SK-N-SH (cell line): ENCODE results near the gene SLC35G6. TPM values are rescaled to one million over a fixed set of nuclear protein-coding genes. Genes with fewer than 3 reads are reported as not detected.

Source experiments
- CTCF ChIA-PET: fragments of 300-600, 350-600 bp; formaldehyde crosslinking; extraction: SDS; loops from one replicate; lab custom pipeline; 2021; lab: Yijun Ruan, JAX
- POLR2A ChIA-PET: fragments of 350-600 bp; sonication (Branson Sonifier 250); formaldehyde crosslinking; extraction: SDS; loops from one replicate; lab custom pipeline; 2020; ENCODE audit warnings: antibody characterized with exemption, inconsistent platforms; lab: Yijun Ruan, JAX
- DNase-seq: peaks from one replicate; pipeline ENCODE4 v3.0.0; 2012
- H2AFZ ChIP-seq: fragments of 200-600 bp; sonication (generic); 2 replicates; pipeline ENCODE4 v1.8.1; 2016; ENCODE audit warnings: antibody characterized with exemption, mild to moderate bottlenecking, low read depth
- H3F3A ChIP-seq: fragments of 200-600 bp; sonication (generic); replicated peaks from 2 replicates; pipeline ENCODE3; 2016; ENCODE audit warnings: antibody characterized with exemption, mild to moderate bottlenecking; ENCODE audit not compliant: insufficient read depth
- H3K27ac ChIP-seq, 2 experiments: fragments of 200-500 bp in 1 of 2; fragments of 200-600 bp in 1 of 2; sonication (Bioruptor generic) in 1 of 2; sonication (generic), shearing (Covaris generic) in 1 of 2; 2 replicates each; pipeline versions ENCODE4 v1.5.1 to v1.6.1; 2014 to 2016; ENCODE audit warnings: low read depth in 2 of 2, inconsistent platforms in 1 of 2, low read length in 1 of 2, mild to moderate bottlenecking in 1 of 2, mixed read lengths in 1 of 2
- H3K27me3 ChIP-seq: fragments of 200-600 bp; sonication (generic), shearing (Covaris generic); 2 replicates; pipeline ENCODE4 v1.6.1; 2016; ENCODE audit warnings: mixed run types; ENCODE audit not compliant: insufficient read depth
- H3K36me3 ChIP-seq, 2 experiments: fragments of 200-500 bp in 1 of 2; fragments of 200-600 bp in 1 of 2; sonication (Bioruptor generic) in 1 of 2; sonication (generic) in 1 of 2; replicated peaks in 1 of 2; 2 replicates each; pipeline versions ENCODE3 to v1.5.1; 2014 to 2016; ENCODE audit warnings: low read length in 1 of 2, mild to moderate bottlenecking in 1 of 2; ENCODE audit not compliant: insufficient read depth in 2 of 2, control insufficient read depth in 1 of 2
- H3K4me1 ChIP-seq, 2 experiments: fragments of 200-500 bp in 1 of 2; fragments of 200-600 bp in 1 of 2; sonication (Bioruptor generic) in 1 of 2; sonication (generic), shearing (Covaris generic) in 1 of 2; 2 replicates each; pipeline versions ENCODE4 v1.5.1 to v1.6.1; 2014 to 2016; ENCODE audit warnings: low read depth in 1 of 2, low read length in 1 of 2, mixed run types in 1 of 2; ENCODE audit not compliant: insufficient read depth in 2 of 2, control insufficient read depth in 1 of 2
- H3K4me2 ChIP-seq: fragments of 200-600 bp; sonication (generic), shearing (Covaris generic); 2 replicates; pipeline ENCODE4 v1.6.1; 2017; ENCODE audit warnings: mixed run types
- H3K4me3 ChIP-seq, 2 experiments: fragments of 200-500 bp in 1 of 2; fragments of 200-600 bp in 1 of 2; sonication (Bioruptor generic) in 1 of 2; sonication (generic), shearing (Covaris generic) in 1 of 2; 2 replicates each; pipeline versions ENCODE4 v1.5.1 to v1.8.1; 2014 to 2016; ENCODE audit warnings: low read depth in 2 of 2, inconsistent platforms in 1 of 2, low read length in 1 of 2, mild to moderate bottlenecking in 1 of 2, mixed read lengths in 1 of 2, moderate library complexity in 1 of 2
- H3K79me2 ChIP-seq: fragments of 200-600 bp; sonication (generic); 2 replicates; pipeline ENCODE4 v1.8.1; 2017; ENCODE audit warnings: mild to moderate bottlenecking; ENCODE audit not compliant: insufficient read depth
- H3K9ac ChIP-seq: fragments of 200-600 bp; sonication (generic); 2 replicates; pipeline ENCODE4 v1.6.1; 2017; ENCODE audit warnings: mixed run types
- H3K9me2 ChIP-seq: fragments of 200-600 bp; sonication (generic); 2 replicates; pipeline ENCODE4 v1.6.1; 2017; ENCODE audit warnings: mixed run types
- H3K9me3 ChIP-seq: fragments of 200-600 bp; sonication (generic); 2 replicates; pipeline ENCODE4 v1.6.1; 2017; ENCODE audit warnings: mixed run types, mild to moderate bottlenecking, moderate library complexity
- H4K20me1 ChIP-seq: fragments of 200-600 bp; sonication (generic); 2 replicates; pipeline ENCODE4 v1.6.1; 2017; ENCODE audit warnings: mild to moderate bottlenecking, mixed run types; ENCODE audit not compliant: insufficient read depth
- ELF1 ChIP-seq: IDR thresholded peaks from 2 replicates; pipeline ENCODE4 v1.4.0; 2012
- EP300 ChIP-seq, 2 experiments: IDR thresholded peaks; 2 replicates each; pipeline versions ENCODE4 v1.4.0 to v1.6.1; 2012; ENCODE audit warnings: borderline replicate concordance in 1 of 2, low read depth in 1 of 2, low read length in 1 of 2
- FOXJ3 ChIP-seq: sonication (generic); formaldehyde crosslinking; IDR thresholded peaks from 2 replicates; pipeline ENCODE4 v1.5.1; 2020; ENCODE audit warnings: mild to moderate bottlenecking, missing genetic modification reagents
- JUND ChIP-seq: IDR thresholded peaks from 2 replicates; pipeline ENCODE4 v1.4.0; 2012
- MXI1 ChIP-seq: IDR thresholded peaks from 2 replicates; pipeline ENCODE4 v1.6.1; 2012; ENCODE audit warnings: mild to moderate bottlenecking, low read depth, low read length, improper control_type of control experiment
- NRF1 ChIP-seq: IDR thresholded peaks from 2 replicates; pipeline ENCODE4 v1.6.1; 2012; ENCODE audit warnings: low read depth, mild to moderate bottlenecking, low read length
- POLR2AphosphoS5 ChIP-seq: IDR thresholded peaks from 2 replicates; pipeline ENCODE4 v1.6.1; 2012; ENCODE audit warnings: low read depth, low read length
- RCOR1 ChIP-seq: fragments of 150-350 bp; IDR thresholded peaks from 2 replicates; pipeline ENCODE4 v1.6.1; 2017; ENCODE audit warnings: antibody characterized with exemption, low read length
- REST ChIP-seq: IDR thresholded peaks from 2 replicates; pipeline ENCODE4 v1.6.1; 2012; ENCODE audit warnings: mild to moderate bottlenecking, low read depth, low read length, moderate library complexity
- RXRA ChIP-seq: IDR thresholded peaks from 2 replicates; pipeline ENCODE4 v1.4.0; 2012; ENCODE audit warnings: low read depth, mild to moderate bottlenecking, borderline replicate concordance
- SIN3A ChIP-seq: IDR thresholded peaks from 2 replicates; pipeline ENCODE4 v1.6.1; 2012; ENCODE audit warnings: low read depth, mild to moderate bottlenecking, low read length, moderate library complexity, borderline replicate concordance
- TAF1 ChIP-seq: IDR thresholded peaks from 2 replicates; pipeline ENCODE4 v1.6.1; 2012; ENCODE audit warnings: low read depth, mild to moderate bottlenecking, low read length, moderate library complexity, borderline replicate concordance
- TCF12 ChIP-seq: IDR thresholded peaks from 2 replicates; pipeline ENCODE4 v1.4.0; 2012
- USF1 ChIP-seq: IDR thresholded peaks from 2 replicates; pipeline ENCODE4 v1.4.0; 2012; ENCODE audit warnings: low read depth, borderline replicate concordance
- USF2 ChIP-seq: fragments of 150-350 bp; IDR thresholded peaks from 2 replicates; pipeline ENCODE4 v1.6.1; 2017; ENCODE audit warnings: antibody characterized with exemption, low read length, low read depth, borderline replicate concordance
- WGBS: methylation state at CpG from one replicate; pipeline ENCODE4 v1.1.6; 2017; ENCODE audit warnings: low lambda C conversion rate; 5-methylcytosine and 5-hydroxymethylcytosine counted together
- polyA plus RNA-seq, 3 experiments: library from polyadenylated mRNA; depleted of rRNA; stranded (reverse); fragments of >200 nt; gene quantifications; 2 replicates each; pipeline ENCODE4 v1.2.3, GENCODE V29; 2012
- TF ChIP-seq, protein P1 (sequence below): IDR thresholded peaks from 2 replicates; pipeline ENCODE4 v1.4.0; 2012; ENCODE audit warnings: low read depth
- TF ChIP-seq, protein P2 (sequence below): fragments of 150-350 bp; IDR thresholded peaks from 2 replicates; pipeline ENCODE4 v1.6.1; 2016; ENCODE audit warnings: mild to moderate bottlenecking, low read depth, low read length
- TF ChIP-seq, protein P3 (sequence below): fragments of 200-600 bp; sonication (generic); IDR thresholded peaks from 2 replicates; pipeline ENCODE4 v1.6.1; 2017; ENCODE audit warnings: antibody characterized with exemption, mild to moderate bottlenecking, moderate library complexity

The SLC35G6 gene
- polyA plus RNA-seq, 1 of the 3 experiments (the other 2 are of a cell fraction), result not detected

GRCh38 chr17:7497228-7497627 is 16.0 kb downstream of the SLC35G6 start:
- Histone ChIP-seq H3K4me3 (no peak overlapping the region), H2AFZ (no peak overlapping the region), H3K9me3 (no peaks in the 10 kb centered on the region), H3F3A (no peaks in the 10 kb centered on the region), H3K4me1 (no peaks in the 10 kb centered on the region), H4K20me1 (peaks cover 48% of the 10 kb centered on the region), H3K9ac (no peak overlapping the region), H3K27ac (no peak overlapping the region)
- POLR2A ChIA-PET, result no interaction called here
- 50% methylated on average over 2 of the region's 10 CpGs for WGBS
- TF ChIP-seq TAF1 (no peak), USF2 (no peak), USF1 (no peak), NRF1 (no peak), REST (no peak), RCOR1 (no peak), POLR2AphosphoS5 (no peak), JUND (no peak), ELF1 (no peak), EP300 (IDR thresholded peaks at IDR 0.05; ENCODE audit: borderline replicate concordance in 1 of 2, low read depth in 1 of 2, low read length in 1 of 2) (no peak), FOXJ3 (CRISPR knock-in tag) (no peak), TCF12 (no peak), SIN3A (no peak), RXRA (no peak), MXI1 (no peak)
- TF ChIP-seq, protein P1, sequence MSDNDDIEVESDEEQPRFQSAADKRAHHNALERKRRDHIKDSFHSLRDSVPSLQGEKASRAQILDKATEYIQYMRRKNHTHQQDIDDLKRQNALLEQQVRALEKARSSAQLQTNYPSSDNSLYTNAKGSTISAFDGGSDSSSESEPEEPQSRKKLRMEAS, result no peak
- TF ChIP-seq, protein P2, sequence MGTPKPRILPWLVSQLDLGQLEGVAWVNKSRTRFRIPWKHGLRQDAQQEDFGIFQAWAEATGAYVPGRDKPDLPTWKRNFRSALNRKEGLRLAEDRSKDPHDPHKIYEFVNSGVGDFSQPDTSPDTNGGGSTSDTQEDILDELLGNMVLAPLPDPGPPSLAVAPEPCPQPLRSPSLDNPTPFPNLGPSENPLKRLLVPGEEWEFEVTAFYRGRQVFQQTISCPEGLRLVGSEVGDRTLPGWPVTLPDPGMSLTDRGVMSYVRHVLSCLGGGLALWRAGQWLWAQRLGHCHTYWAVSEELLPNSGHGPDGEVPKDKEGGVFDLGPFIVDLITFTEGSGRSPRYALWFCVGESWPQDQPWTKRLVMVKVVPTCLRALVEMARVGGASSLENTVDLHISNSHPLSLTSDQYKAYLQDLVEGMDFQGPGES, result no peak
- TF ChIP-seq, protein P3, sequence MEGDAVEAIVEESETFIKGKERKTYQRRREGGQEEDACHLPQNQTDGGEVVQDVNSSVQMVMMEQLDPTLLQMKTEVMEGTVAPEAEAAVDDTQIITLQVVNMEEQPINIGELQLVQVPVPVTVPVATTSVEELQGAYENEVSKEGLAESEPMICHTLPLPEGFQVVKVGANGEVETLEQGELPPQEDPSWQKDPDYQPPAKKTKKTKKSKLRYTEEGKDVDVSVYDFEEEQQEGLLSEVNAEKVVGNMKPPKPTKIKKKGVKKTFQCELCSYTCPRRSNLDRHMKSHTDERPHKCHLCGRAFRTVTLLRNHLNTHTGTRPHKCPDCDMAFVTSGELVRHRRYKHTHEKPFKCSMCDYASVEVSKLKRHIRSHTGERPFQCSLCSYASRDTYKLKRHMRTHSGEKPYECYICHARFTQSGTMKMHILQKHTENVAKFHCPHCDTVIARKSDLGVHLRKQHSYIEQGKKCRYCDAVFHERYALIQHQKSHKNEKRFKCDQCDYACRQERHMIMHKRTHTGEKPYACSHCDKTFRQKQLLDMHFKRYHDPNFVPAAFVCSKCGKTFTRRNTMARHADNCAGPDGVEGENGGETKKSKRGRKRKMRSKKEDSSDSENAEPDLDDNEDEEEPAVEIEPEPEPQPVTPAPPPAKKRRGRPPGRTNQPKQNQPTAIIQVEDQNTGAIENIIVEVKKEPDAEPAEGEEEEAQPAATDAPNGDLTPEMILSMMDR, result no peak
- TF ChIP-seq, all 33 proteins: peak for 0
- peaks cover 44 to 62% of the 10 kb centered on the region in 2 experiments for H3K36me3 ChIP-seq
- CTCF ChIA-PET, result interaction anchor here (0.9 to 1.4 kb wide), 5 partner anchors 9 to 201 kb away, joined by 3 to 5 read pairs (median 4); no protein-coding TSS in a partner anchor
- DNase-seq, result no peak
- H3K27me3 ChIP-seq, result no peaks in the 10 kb centered on the region
- no peaks in the 10 kb centered on the region for H3K9me2 ChIP-seq
- H3K79me2 ChIP-seq, result peaks cover 60% of the 10 kb centered on the region
- H3K4me2 ChIP-seq, result no peak overlapping the region
